Measurements from ENCODE around the gene PBX1.

The PBX1 gene

DNA sequence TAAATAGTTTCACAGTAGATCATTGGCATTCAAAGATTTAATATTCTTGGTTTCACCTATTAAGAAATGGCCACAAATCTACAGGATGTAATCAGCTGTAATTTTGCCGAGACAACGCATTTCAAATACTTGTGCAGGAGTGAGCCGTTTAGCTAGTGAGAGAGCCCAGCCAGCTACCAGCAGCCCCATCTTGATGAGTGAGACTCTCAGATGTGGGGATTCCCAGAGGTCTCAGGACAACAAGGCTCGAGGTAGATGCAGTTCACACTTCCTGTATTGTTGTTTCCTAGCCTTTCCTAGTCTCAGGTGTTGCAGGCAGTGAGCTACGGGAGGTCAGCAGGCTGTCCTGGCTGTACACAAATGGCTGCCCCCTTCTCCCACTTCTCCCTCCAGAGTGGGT, 108.6 kb downstream of the PBX1 start:
- DNase-seq (ENCODE audit: low read depth, low spot score): no peak

GRCh38 chr1:164668491-164669400, 109.8 kb downstream of the PBX1 start:
- DNase-seq (ENCODE audit: low read depth, low spot score): no peak

GRCh38 chr1:164670026-164670425, 111.0 kb downstream of the PBX1 start:
- no peak for DNase-seq (ENCODE audit: low read depth, low spot score)

DNA sequence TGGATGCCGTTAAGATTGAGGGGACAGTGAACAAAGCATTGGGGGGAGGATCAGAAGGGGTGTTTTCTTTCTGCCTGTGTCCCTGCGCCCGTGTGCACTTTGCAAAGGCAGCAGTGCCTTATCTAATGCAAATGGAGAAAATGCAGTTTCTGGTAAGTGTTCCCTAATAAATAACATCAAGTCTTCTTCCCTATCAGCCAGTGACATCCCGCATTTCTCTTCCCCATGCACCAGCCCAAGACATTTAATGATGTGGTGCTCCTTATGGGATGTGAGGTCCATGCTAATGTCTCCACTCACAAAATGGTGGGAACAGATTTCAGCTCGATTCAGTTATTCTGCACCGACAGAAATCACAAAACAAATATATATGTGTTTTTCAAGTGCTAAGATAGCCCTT, 111.8 kb downstream of the PBX1 start:
- no peak for DNase-seq (ENCODE audit: low read depth, low spot score)

DNA sequence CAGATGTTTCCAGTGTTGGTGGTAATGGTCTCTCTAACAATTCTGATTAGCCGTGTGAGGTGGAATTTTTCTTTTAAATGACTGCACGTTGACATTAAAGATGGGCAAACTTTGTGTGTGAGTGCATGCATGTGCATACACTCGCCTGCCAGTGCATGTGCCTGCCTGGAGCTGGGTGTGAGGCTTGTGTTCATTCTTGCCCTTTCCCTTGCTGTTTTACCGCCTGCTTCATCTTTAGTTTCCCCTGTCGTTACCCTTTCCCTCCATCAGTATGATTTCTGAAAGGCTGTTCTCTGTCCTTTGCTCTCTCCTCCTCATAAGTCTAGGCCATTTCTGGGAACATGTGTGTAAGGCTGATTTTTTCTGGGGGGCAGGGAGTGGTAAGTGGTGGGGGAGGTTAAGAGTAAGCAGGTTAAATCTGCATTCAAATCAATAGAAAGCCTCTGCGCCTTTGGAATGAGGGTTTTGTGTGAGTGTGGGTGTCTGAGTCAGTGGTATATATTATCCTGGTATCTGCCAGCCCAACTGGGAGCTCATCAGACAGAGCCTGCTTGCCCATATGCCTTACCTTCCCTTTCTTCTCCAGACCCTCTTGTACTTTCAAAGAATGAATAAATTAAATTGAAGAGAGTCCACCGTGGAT, 112.5 kb downstream of the PBX1 start:
- no peak for DNase-seq (ENCODE audit: low read depth, low spot score)

GRCh38 chr1:164671966-164672571, 113.1 kb downstream of the PBX1 start:
- DNase-seq (ENCODE audit: low read depth, low spot score): no peak

GRCh38 chr1:164672588-164672987, 113.6 kb downstream of the PBX1 start:
- no peak for DNase-seq (ENCODE audit: low read depth, low spot score)

DNA sequence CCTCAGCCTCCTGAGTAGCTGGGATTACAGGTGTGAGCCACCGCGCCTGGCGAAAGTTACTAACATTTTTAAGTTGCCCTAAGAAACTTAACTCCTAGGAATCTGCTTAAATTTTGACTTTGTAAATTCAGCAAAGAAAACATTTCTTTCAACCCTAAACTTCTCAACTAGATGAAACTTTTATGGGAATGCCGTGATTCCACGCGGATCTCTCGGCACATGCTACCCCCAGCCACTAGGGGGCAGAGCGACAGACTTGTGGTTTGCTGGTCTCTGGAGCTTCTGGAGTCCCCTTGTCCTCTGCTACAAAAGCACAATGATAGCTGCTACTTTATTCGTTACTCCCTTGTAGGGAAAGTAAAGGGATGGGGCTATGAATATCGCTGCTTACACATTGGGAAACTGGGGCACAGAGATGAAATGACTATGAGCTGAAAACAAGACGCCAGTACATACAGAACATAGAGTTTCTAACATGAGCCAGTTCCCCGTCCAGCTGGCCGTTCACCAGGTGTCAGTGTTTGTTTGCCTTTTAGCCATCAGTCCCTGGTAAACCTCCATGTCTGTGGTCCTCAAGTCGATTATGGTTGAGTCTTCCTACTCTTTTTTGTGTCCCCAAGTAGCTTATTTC, 114.7 kb downstream of the PBX1 start:
- DNase-seq (ENCODE audit: low read depth, low spot score): peak; percentile 12

- no peak for DNase-seq (ENCODE audit: low read depth, low spot score)
These were observed 116.4 kb downstream of the PBX1 start for GRCh38 chr1:164675342-164675904.

- no peak for DNase-seq (ENCODE audit: low read depth, low spot score)
These were observed 119.2 kb downstream of the PBX1 start for GRCh38 chr1:164678136-164678700.

GRCh38 chr1:164682570-164682969, 123.6 kb downstream of the PBX1 start:
- no peak for DNase-seq (ENCODE audit: low read depth, low spot score)

GRCh38 chr1:164683235-164683634, 124.3 kb downstream of the PBX1 start:
- no peak for DNase-seq (ENCODE audit: low read depth, low spot score)

DNA sequence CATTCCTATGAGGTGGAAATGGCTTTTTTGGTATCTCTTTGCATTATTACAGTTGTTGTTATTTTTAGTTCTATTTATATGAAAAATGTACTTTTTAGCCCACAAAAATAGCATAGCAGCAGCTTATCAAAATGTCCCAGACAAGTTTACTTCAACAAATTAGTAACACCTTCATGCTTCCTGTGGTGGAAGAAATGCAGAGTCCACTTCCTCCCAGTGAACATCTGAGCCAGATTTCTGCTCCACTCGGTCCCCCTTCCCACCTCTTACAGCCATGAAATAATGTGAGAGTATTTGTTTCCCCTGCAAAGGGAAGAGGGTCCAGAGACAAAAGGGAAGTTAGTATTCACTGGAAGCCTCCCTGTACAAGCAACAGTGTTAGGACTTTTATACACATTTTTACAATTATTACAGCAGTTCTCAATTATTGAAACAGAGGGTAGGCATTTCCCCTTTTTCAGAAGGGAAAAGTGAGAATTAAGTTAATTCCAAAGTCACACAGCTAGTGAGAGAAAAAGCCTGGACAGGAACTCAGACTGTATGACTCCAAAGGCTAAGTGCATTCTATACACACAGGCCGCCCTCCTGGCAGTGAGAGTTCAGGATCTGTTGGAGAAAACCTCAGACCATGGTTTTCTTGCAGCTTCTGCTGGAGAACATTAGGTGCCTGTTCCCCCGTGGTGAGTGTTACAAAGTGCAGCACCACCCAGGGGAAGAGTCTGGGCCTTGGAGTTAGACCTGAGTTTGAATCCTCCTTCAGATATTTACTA, 126.5 kb downstream of the PBX1 start:
- no peak for DNase-seq (ENCODE audit: low read depth, low spot score)

DNA sequence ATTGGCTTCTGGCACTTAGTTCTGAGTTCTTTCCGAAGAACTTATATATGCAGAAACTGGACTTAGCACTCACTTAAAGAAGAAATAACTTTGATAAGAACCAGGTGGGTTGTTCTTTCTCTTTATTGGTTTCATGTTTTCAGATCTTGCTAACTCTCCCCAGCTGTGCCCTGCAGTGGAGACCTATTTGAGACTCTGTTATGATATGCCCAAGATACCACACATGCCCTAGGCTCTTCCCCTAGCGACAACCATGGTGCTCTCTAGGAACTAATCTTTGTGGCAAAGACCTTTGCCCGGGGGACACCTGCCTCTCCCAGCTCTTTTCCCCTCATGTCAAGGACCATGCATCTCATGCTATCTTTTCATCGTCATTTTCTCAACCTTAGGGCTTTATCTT, 128.8 kb downstream of the PBX1 start:
- no peak for DNase-seq (ENCODE audit: low read depth, low spot score)

DNA sequence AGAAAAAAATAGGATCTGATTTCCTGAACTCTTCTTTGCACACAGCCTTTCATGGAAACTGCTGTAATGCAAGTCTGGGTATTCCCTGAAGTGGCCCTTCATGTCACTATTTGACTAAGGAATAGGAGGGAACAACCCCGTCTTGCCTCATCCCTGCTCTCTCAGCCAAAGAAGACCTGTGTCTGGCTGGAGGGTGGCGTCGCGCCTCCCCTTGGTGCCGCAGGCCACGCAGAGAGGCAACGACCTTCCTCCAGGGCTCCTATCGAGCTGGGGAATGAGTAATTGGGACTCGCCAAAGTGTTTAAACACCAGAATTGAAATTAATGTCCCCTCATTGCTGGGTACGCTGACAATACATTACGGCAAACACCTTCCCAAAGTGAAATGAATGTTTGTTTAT, 129.8 kb downstream of the PBX1 start:
- no peak for DNase-seq (ENCODE audit: low read depth, low spot score)

- DNase-seq (ENCODE audit: low read depth, low spot score): no peak
These were observed 130.9 kb downstream of the PBX1 start for GRCh38 chr1:164689672-164690511.

DNA sequence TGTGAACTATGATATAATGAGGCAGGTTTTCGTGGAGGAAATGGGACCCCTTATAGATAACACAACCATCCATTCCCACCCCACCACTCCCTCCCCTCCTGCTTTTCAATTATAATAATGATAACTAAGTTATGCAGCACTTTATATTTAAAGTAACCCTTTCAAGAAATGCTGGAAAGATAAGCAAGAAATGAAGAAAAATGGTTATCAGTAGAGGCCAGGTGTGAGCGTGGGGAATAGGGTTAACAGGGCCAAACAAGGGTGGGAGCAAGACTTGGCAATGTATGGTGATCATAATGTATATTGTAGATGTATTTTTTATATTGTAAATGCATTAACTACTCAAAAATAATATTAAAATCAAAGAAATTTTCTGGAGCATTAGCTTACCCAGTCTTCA, 133.4 kb downstream of the PBX1 start:
- DNase-seq (ENCODE audit: low read depth, low spot score): no peak

GRCh38 chr1:164693564-164694359, 134.8 kb downstream of the PBX1 start:
- DNase-seq (ENCODE audit: low read depth, low spot score): no peak

DNA sequence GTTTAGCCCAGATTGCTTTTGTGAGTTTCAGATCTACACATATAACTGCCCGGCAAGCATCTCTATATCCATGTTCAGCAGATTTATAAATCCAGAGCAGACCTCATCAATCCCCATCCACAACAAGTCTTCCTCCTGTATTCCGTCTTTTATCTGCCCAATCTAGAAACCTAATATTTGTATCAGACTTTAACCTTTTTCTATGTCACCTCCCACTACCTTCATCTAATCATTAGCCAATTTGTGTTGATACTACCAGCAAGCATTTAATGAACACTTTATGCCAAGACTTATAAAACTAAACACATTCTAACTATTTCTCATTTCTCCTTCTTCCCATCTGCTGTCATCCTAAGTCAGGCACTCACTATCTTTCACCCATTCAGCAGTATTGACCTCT, 135.5 kb downstream of the PBX1 start:
- DNase-seq (ENCODE audit: low read depth, low spot score): no peak
